Caco-2 (cell line): ENCODE measurements around the gene ERLIN1. TPM values are rescaled to one million over a fixed set of nuclear protein-coding genes. Genes with fewer than 3 reads are reported as not detected.

Experiments used
- BruUV-seq: library from RNA; stranded (reverse); fragments of 400-500 nt; replicated peaks from 2 replicates; lab custom pipeline; 2021; lab: Mats Ljungman, UMichigan
- CTCF ChIA-PET: fragments of 300-600 bp; sonication (Branson Sonifier 250); formaldehyde crosslinking; loops from one replicate; lab custom pipeline; 2022; ENCODE audit warnings: antibody characterized with exemption; lab: Charles Lee
- POLR2A ChIA-PET: fragments of 300-600 bp; sonication (Branson Sonifier 250); formaldehyde crosslinking; loops from one replicate; lab custom pipeline; 2022; ENCODE audit warnings: antibody characterized with exemption; lab: Charles Lee
- DNase-seq, 2 experiments: peaks; one replicate each; pipeline versions ENCODE4 v3.0.0 to v3.0.0-alpha.2; 2020 to 2022
- H3K27me3 ChIP-seq: replicated peaks from 2 replicates; pipeline ENCODE4 v1.6.0; 2011; ENCODE audit warnings: low read length; ENCODE audit not compliant: control insufficient read depth, insufficient read depth
- H3K36me3 ChIP-seq: 2 replicates; pipeline ENCODE4 v1.5.1; 2011; ENCODE audit warnings: low read length; ENCODE audit not compliant: control insufficient read depth, insufficient read depth
- H3K4me1 ChIP-seq: fragments of 250-450 bp; sonication (Bioruptor Pico); 2 replicates; pipeline ENCODE4 v1.5.1; 2020; ENCODE audit warnings: mild to moderate bottlenecking
- H3K4me3 ChIP-seq: 2 replicates; pipeline ENCODE4 v1.5.1; 2011; ENCODE audit warnings: low read depth, mild to moderate bottlenecking, control low read depth, low read length
- H3K9me3 ChIP-seq: fragments of 250-450 bp; sonication (Bioruptor Pico); 2 replicates; pipeline ENCODE4 v1.5.1; 2020; ENCODE audit warnings: mild to moderate bottlenecking, moderate library complexity
- H3K27ac Mint-ChIP-seq: one replicate; pipeline ENCODE4 v1.8.0; 2022; ENCODE audit warnings: mixed read lengths; ENCODE audit not compliant: unreplicated experiment
- H3K27me3 Mint-ChIP-seq: one replicate; pipeline ENCODE4 v1.8.0; 2022; ENCODE audit warnings: mixed read lengths; ENCODE audit not compliant: insufficient read depth, unreplicated experiment
- H3K36me3 Mint-ChIP-seq: one replicate; pipeline ENCODE4 v1.8.0; 2022; ENCODE audit warnings: mild to moderate bottlenecking, mixed read lengths; ENCODE audit not compliant: insufficient read depth, unreplicated experiment
- H3K4me1 Mint-ChIP-seq: one replicate; pipeline ENCODE4 v1.8.0; 2022; ENCODE audit warnings: low read depth, mixed read lengths; ENCODE audit not compliant: unreplicated experiment
- H3K4me3 Mint-ChIP-seq: one replicate; pipeline ENCODE4 v1.8.0; 2022; ENCODE audit warnings: mild to moderate bottlenecking, moderate library complexity, mixed read lengths; ENCODE audit not compliant: unreplicated experiment
- H3K9me3 Mint-ChIP-seq: one replicate; pipeline ENCODE4 v1.8.0; 2022; ENCODE audit warnings: mixed read lengths; ENCODE audit not compliant: unreplicated experiment
- intact Hi-C: fragments of 100-400 bp; cut with micrococcal nuclease; formaldehyde crosslinking; loops from one replicate; pipeline ENCODE4 v1.10.0; 2022; ENCODE audit not compliant: unreplicated experiment
- total RNA-seq: library from RNA; stranded (reverse); gene quantifications from 2 replicates; pipeline ENCODE4 v1.2.3, GENCODE V29; 2022
- TF ChIP-seq, protein P1 (sequence below), 2 experiments: fragments of 200-600 bp in 1 of 2; IDR thresholded peaks; 1 replicate in 1 of 2; 2 replicates in 1 of 2; pipeline versions ENCODE4 v1.5.1 to v1.8.0; 2011 to 2022; ENCODE audit warnings: antibody characterized with exemption in 1 of 2, control low read depth in 1 of 2, inconsistent platforms in 1 of 2, low read depth in 1 of 2, low read length in 1 of 2, mild to moderate bottlenecking in 1 of 2, moderate library complexity in 1 of 2; ENCODE audit not compliant: insufficient read depth in 1 of 2, severe bottlenecking in 1 of 2, unreplicated experiment in 1 of 2

ERLIN1 gene
- total RNA-seq, 1 experiment from 2014 or later, result 59.0 TPM

DNA sequence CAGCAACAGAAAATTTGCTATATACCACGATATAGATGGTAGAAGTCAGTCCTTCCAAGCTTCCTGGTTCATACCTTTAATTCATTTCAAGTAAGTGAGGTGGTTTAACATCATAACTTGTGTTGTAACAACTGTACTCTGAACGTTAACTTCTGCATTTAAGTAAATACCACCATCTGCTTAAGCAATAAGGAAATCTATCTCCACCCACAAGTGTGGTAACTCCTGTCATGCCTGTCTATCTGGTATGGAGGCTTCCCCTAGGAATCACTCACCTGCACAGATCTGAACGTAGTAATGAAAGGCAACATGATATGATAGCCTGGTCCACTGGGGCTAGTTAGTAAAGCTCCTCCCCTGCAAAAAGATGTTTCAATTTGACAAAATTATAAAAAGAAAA lies 2.3 kb downstream of the ERLIN1 start:
- Mint-ChIP-seq H3K4me3 (peak overlapping the region; percentile 42), H3K36me3 (peaks cover 42% of the 10 kb centered on the region), H3K4me1 (peaks cover 42% of the 10 kb centered on the region), H3K27ac (peak overlapping the region; percentile 66), H3K9me3 (no peaks in the 10 kb centered on the region), H3K27me3 (no peaks in the 10 kb centered on the region)
- BruUV-seq, result no TSS peak
- intact Hi-C loops, result no loop called here
- CTCF ChIA-PET, result no interaction called here
- no peaks in the 10 kb centered on the region for H3K27me3 ChIP-seq
- H3K4me3 ChIP-seq, result no peak overlapping the region
- peaks cover 24% of the 10 kb centered on the region for H3K4me1 ChIP-seq
- H3K9me3 ChIP-seq, result no peaks in the 10 kb centered on the region
- peak in 1 of 2 experiments; percentile 74 for DNase-seq
- no peaks in the 10 kb centered on the region for H3K36me3 ChIP-seq
- POLR2A ChIA-PET, result interaction anchor here (1.1 kb wide), 1 partner anchor 190 kb away, joined by 5 read pairs; no protein-coding TSS in a partner anchor
- TF ChIP-seq, protein P1, sequence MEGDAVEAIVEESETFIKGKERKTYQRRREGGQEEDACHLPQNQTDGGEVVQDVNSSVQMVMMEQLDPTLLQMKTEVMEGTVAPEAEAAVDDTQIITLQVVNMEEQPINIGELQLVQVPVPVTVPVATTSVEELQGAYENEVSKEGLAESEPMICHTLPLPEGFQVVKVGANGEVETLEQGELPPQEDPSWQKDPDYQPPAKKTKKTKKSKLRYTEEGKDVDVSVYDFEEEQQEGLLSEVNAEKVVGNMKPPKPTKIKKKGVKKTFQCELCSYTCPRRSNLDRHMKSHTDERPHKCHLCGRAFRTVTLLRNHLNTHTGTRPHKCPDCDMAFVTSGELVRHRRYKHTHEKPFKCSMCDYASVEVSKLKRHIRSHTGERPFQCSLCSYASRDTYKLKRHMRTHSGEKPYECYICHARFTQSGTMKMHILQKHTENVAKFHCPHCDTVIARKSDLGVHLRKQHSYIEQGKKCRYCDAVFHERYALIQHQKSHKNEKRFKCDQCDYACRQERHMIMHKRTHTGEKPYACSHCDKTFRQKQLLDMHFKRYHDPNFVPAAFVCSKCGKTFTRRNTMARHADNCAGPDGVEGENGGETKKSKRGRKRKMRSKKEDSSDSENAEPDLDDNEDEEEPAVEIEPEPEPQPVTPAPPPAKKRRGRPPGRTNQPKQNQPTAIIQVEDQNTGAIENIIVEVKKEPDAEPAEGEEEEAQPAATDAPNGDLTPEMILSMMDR (IDR thresholded peaks at IDR 0.05; ENCODE audit: insufficient read depth in 1 of 2, low read depth in 1 of 2, low read length in 1 of 2, severe bottlenecking in 1 of 2, unreplicated experiment in 1 of 2), result no peak

DNA sequence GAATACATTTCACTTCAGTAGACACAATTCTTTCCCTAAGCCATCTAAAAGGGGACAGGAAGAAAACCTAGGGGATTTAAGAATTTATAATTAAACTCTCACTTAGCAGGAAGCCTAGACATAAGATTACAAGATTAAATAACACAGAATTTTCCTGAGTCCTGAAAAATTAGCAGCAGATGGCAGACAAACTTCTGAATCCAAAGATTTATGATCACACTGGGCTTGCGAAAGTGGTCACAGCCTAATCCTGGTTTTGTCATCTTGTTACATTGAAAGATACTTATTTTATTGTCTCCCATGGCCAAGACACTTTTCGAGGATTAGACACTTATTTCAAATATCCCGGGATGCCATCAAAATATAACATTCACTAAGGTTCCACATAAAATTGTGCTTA lies 2.9 kb downstream of the ERLIN1 start:
- intact Hi-C loops, result no loop called here
- DNase-seq, result no peak
- no peak overlapping the region for H3K4me3 ChIP-seq
- H3K9me3 ChIP-seq, result no peaks in the 10 kb centered on the region
- peaks cover 24% of the 10 kb centered on the region for H3K4me1 ChIP-seq
- TF ChIP-seq, protein P1 (IDR thresholded peaks at IDR 0.05; ENCODE audit: insufficient read depth in 1 of 2, low read depth in 1 of 2, low read length in 1 of 2, severe bottlenecking in 1 of 2, unreplicated experiment in 1 of 2), result no peak
- Mint-ChIP-seq H3K4me3 (peak overlapping the region; percentile 42), H3K27ac (peak overlapping the region; percentile 66), H3K27me3 (no peaks in the 10 kb centered on the region), H3K4me1 (peaks cover 42% of the 10 kb centered on the region), H3K36me3 (peaks cover 46% of the 10 kb centered on the region), H3K9me3 (no peaks in the 10 kb centered on the region)
- H3K36me3 ChIP-seq, result no peaks in the 10 kb centered on the region
- CTCF ChIA-PET, result no interaction called here
- BruUV-seq, result no TSS peak
- POLR2A ChIA-PET, result no interaction called here
- no peaks in the 10 kb centered on the region for H3K27me3 ChIP-seq

DNA sequence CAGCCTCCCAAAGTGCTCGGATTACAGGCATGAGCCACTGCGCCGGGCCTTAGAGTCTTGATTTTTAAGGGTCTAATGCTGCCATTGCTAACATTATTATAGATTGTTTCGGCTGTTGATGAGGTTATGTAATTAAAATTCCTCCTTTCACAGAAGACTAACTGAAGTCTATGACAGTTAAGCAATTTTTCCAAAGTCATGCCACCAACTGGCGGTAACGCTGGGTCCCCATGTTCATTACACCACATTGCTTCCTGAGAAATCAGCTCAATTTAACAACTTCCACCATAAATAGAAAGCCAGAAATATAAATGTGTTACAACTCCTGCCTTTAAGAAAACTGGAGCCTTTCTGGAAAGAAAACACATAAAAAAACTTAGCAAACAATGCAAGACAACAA lies 3.5 kb downstream of the ERLIN1 start:
- H3K27ac Mint-ChIP-seq, result peak overlapping the region; percentile 1
- ChIA-PET POLR2A (no interaction called here), CTCF (no interaction called here)
- no peak overlapping the region for H3K4me3 Mint-ChIP-seq
- H3K4me3 ChIP-seq, result no peak overlapping the region
- intact Hi-C loops, result no loop called here
- no TSS peak for BruUV-seq
- DNase-seq, result no peak
- no peaks in the 10 kb centered on the region for H3K36me3 ChIP-seq
- peaks cover 36% of the 10 kb centered on the region for H3K4me1 Mint-ChIP-seq
- peaks cover 21% of the 10 kb centered on the region for H3K4me1 ChIP-seq
- no peaks in the 10 kb centered on the region for H3K27me3 ChIP-seq
- TF ChIP-seq, protein P1 (IDR thresholded peaks at IDR 0.05; ENCODE audit: insufficient read depth in 1 of 2, low read depth in 1 of 2, low read length in 1 of 2, severe bottlenecking in 1 of 2, unreplicated experiment in 1 of 2), result no peak
- peaks cover 42% of the 10 kb centered on the region for H3K36me3 Mint-ChIP-seq
- no peaks in the 10 kb centered on the region for H3K9me3 Mint-ChIP-seq
- H3K27me3 Mint-ChIP-seq, result no peaks in the 10 kb centered on the region
- H3K9me3 ChIP-seq, result no peaks in the 10 kb centered on the region
